Measurements from ENCODE around the gene LEMD2.
A peak's percentile ranks its signal among the peaks of the same experiment; 100 is the strongest.

The LEMD2 gene

GRCh38 chr6:33772082-33772830 lies 16.7 kb downstream of the LEMD2 start:
- DNase-seq = no peak

GRCh38 chr6:33771146-33772081 lies 17.5 kb downstream of the LEMD2 start:
- DNase-seq = peak; percentile 36

- no peak for DNase-seq
Measured at GRCh38 chr6:33770833-33771145, 18.1 kb downstream of the LEMD2 start.

- no peak for DNase-seq
Measured at GRCh38 chr6:33770124-33770832, 18.7 kb downstream of the LEMD2 start.

GRCh38 chr6:33769248-33769821 lies 19.6 kb downstream of the LEMD2 start:
- DNase-seq = no peak

- peak; percentile 24 for DNase-seq
Measured at GRCh38 chr6:33768644-33769120, 20.2 kb downstream of the LEMD2 start.

- DNase-seq = no peak
Measured at GRCh38 chr6:33766921-33767907, 21.7 kb downstream of the LEMD2 start.

GRCh38 chr6:33765368-33765767 lies 23.6 kb downstream of the LEMD2 start:
- no peak for DNase-seq

GRCh38 chr6:33764036-33764435 lies 24.9 kb downstream of the LEMD2 start:
- DNase-seq = no peak

- DNase-seq = no peak
Measured at GRCh38 chr6:33763483-33763882, 25.4 kb downstream of the LEMD2 start.

GRCh38 chr6:33762713-33763112 lies 26.2 kb downstream of the LEMD2 start:
- no peak for DNase-seq

- peak; percentile 9 for DNase-seq
Measured at GRCh38 chr6:33761922-33762629, 26.9 kb downstream of the LEMD2 start.

- no peak for DNase-seq
Measured at GRCh38 chr6:33761581-33761921, 27.4 kb downstream of the LEMD2 start.

- no peak for DNase-seq
Measured at GRCh38 chr6:33759887-33760629, 28.9 kb downstream of the LEMD2 start.

GRCh38 chr6:33758815-33759216 lies 30.1 kb downstream of the LEMD2 start:
- no peak for DNase-seq

GRCh38 chr6:33757906-33758305 lies 31.0 kb downstream of the LEMD2 start:
- DNase-seq = no peak

- no peak for DNase-seq
Measured at GRCh38 chr6:33757113-33757512, 31.8 kb downstream of the LEMD2 start.

GRCh38 chr6:33756211-33756954 lies 32.5 kb downstream of the LEMD2 start:
- no peak for DNase-seq

GRCh38 chr6:33755070-33755869 lies 33.7 kb downstream of the LEMD2 start:
- DNase-seq = no peak
